OCI-LY7 (cell line): ENCODE data around the gene DNAH3. TPM values are rescaled to one million over a fixed set of nuclear protein-coding genes. Genes with fewer than 3 reads are reported as not detected.

Experiments
- BruUV-seq: library from RNA; stranded (reverse); fragments of 400-500 nt; replicated peaks from 2 replicates; lab custom pipeline; 2021; lab: Mats Ljungman, UMichigan
- CTCF ChIA-PET: fragments of 300-600 bp; sonication (Branson Sonifier 250); formaldehyde crosslinking; loops from one replicate; lab custom pipeline; 2022; ENCODE audit warnings: antibody characterized with exemption; ENCODE audit not compliant: unreplicated experiment; lab: Charles Lee
- POLR2A ChIA-PET: fragments of 300-600 bp; sonication (Branson Sonifier 250); formaldehyde crosslinking; loops from one replicate; lab custom pipeline; 2022; ENCODE audit warnings: antibody characterized with exemption; lab: Charles Lee
- DNase-seq: peaks from one replicate; pipeline ENCODE4 v3.0.0-alpha.2; 2015; ENCODE audit warnings: low spot score
- H2AFZ ChIP-seq: fragments of 200-600 bp; sonication (generic), shearing (Covaris generic); 2 replicates; pipeline ENCODE4 v1.6.1; 2014; ENCODE audit warnings: mild to moderate bottlenecking, antibody characterized with exemption, low read length, moderate library complexity
- H3K27ac ChIP-seq: fragments of 200-600 bp; sonication (generic); 2 replicates; pipeline ENCODE4 v1.5.1; 2014; ENCODE audit warnings: mixed run types, low read depth, mild to moderate bottlenecking, moderate library complexity, low read length, inconsistent platforms; ENCODE audit not compliant: poor library complexity, severe bottlenecking
- H3K36me3 ChIP-seq: fragments of 200-600 bp; sonication (generic); 2 replicates; pipeline ENCODE4 v1.6.1; 2014; ENCODE audit warnings: mild to moderate bottlenecking, antibody characterized with exemption, low read length, moderate library complexity, mixed read lengths; ENCODE audit not compliant: insufficient read depth
- H3K4me1 ChIP-seq: fragments of 200-600 bp; sonication (generic); 2 replicates; pipeline ENCODE4 v1.5.1; 2014; ENCODE audit warnings: mild to moderate bottlenecking, low read length; ENCODE audit not compliant: insufficient read depth, poor library complexity, severe bottlenecking
- H3K4me2 ChIP-seq: fragments of 200-600 bp; sonication (generic); 2 replicates; pipeline ENCODE4 v1.6.1; 2014; ENCODE audit warnings: mild to moderate bottlenecking, low read length
- H3K4me3 ChIP-seq: fragments of 200-600 bp; sonication (generic); 2 replicates; pipeline ENCODE4 v1.5.1; 2014; ENCODE audit warnings: mild to moderate bottlenecking, low read depth, low read length; ENCODE audit not compliant: poor library complexity, severe bottlenecking
- H3K79me2 ChIP-seq: fragments of 200-600 bp; sonication (generic); 2 replicates; pipeline ENCODE4 v1.6.1; 2016; ENCODE audit warnings: low read depth, mild to moderate bottlenecking, low read length, moderate library complexity, mixed read lengths; ENCODE audit not compliant: insufficient read depth
- H3K9me2 ChIP-seq: fragments of 200-600 bp; sonication (generic); 2 replicates; pipeline ENCODE4 v1.6.1; 2016; ENCODE audit warnings: mild to moderate bottlenecking, low read length, mixed read lengths; ENCODE audit not compliant: insufficient read depth
- H3K9me3 ChIP-seq: fragments of 200-600 bp; sonication (generic); 2 replicates; pipeline ENCODE4 v1.6.1; 2014; ENCODE audit warnings: mild to moderate bottlenecking, mixed run types, low read length, mixed read lengths
- H4K20me1 ChIP-seq: fragments of 200-600 bp; sonication (generic); 2 replicates; pipeline ENCODE4 v1.6.1; 2014; ENCODE audit warnings: mild to moderate bottlenecking, antibody characterized with exemption, low read length, moderate library complexity, mixed read lengths; ENCODE audit not compliant: insufficient read depth
- CTCF ChIP-seq: fragments of 200-600 bp; sonication (generic); conservative IDR thresholded peaks from 2 replicates; pipeline ENCODE4 v1.5.1; 2014; ENCODE audit warnings: mild to moderate bottlenecking, antibody characterized with exemption, low read length, moderate library complexity, mixed read lengths
- EZH2phosphoT487 ChIP-seq: fragments of 200-600 bp; sonication (generic); IDR thresholded peaks from 2 replicates; pipeline ENCODE4 v1.6.1; 2018; ENCODE audit warnings: low read depth, borderline replicate concordance, mild to moderate bottlenecking, mixed run types, antibody characterized with exemption, low read length, moderate library complexity, mixed read lengths
- intact Hi-C: fragments of 100-400 bp; cut with micrococcal nuclease; formaldehyde crosslinking; loops from one replicate; pipeline ENCODE4 v1.10.0; 2022; ENCODE audit not compliant: unreplicated experiment
- total RNA-seq, 2 experiments: library from RNA; depleted of rRNA in 1 of 2; stranded (reverse); fragments of >200 nt in 1 of 2; shearing (Covaris generic) in 1 of 2; gene quantifications; 2 replicates each; pipeline ENCODE4 v1.2.3, GENCODE V29; 2014 to 2022

The DNAH3 gene
- total RNA-seq, 2 experiments from 2014 or later = not detected

DNA sequence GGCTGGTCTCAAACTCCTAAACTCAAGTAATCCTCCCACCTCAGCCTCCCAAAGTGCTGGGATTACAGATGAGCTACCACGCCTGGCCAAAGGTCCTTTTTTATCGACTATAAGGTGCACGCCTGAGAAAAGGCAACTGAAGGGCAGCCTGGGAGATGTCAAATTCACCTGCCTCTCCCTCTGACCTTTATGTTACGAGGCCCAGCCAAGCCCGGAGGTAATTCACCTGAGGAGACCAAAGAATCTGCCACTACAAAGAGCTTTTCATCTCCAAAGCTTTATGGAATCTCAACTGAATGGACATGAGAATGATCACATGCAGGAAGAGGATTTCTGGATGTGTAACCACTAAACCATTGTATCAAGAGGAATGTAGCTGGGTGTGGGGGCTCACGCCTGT is 212.9 kb downstream of the DNAH3 start:
- no peaks in the 10 kb centered on the region for H3K36me3 ChIP-seq
- no peaks in the 10 kb centered on the region for H4K20me1 ChIP-seq
- ChIA-PET CTCF (no interaction called here), POLR2A (interaction anchor here (0.6 kb wide), 1 partner anchor 131 kb away, joined by 3 read pairs; the partner anchor contains the start of genes ERI2 and REXO5)
- no peaks in the 10 kb centered on the region for H3K9me3 ChIP-seq
- H3K27ac ChIP-seq = no peak overlapping the region
- H3K9me2 ChIP-seq = no peaks in the 10 kb centered on the region
- H3K4me1 ChIP-seq = no peaks in the 10 kb centered on the region
- no TSS peak for BruUV-seq
- TF ChIP-seq EZH2phosphoT487 = no peak
- no peak for TF ChIP-seq CTCF
- intact Hi-C loops = no loop called here
- no peak overlapping the region for H3K4me2 ChIP-seq
- no peak overlapping the region for H3K4me3 ChIP-seq
- H3K79me2 ChIP-seq = no peaks in the 10 kb centered on the region
- DNase-seq = no peak
- no peak overlapping the region for H2AFZ ChIP-seq

DNA sequence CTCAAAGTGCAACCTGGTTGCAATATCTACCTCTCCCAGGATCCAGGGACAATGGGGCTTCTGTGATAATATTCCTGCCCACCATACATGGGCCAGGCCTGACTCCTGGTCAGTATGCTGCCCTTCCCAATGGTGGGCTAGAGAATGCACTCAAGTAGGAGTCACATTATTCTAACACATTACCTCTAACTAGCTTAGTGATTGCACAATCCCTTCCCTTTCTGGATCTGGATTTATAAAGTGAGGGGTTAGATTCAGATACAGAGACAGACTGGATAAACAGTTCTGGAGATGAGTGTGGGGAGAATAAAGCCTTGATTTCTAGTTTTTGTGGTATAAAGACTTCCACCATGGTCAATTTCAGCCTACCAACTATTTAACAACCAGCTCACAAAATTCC is 217.1 kb downstream of the DNAH3 start:
- intact Hi-C loops = no loop called here
- CTCF ChIA-PET = no interaction called here

More for the DNA sequence above, 217.1 kb downstream of the DNAH3 start:
- Histone ChIP-seq H3K9me2 (no peaks in the 10 kb centered on the region), H4K20me1 (no peaks in the 10 kb centered on the region), H3K36me3 (no peaks in the 10 kb centered on the region), H3K9me3 (no peaks in the 10 kb centered on the region), H3K27ac (no peak overlapping the region), H3K4me1 (no peaks in the 10 kb centered on the region), H3K4me3 (no peak overlapping the region), H3K4me2 (no peak overlapping the region), H3K79me2 (no peaks in the 10 kb centered on the region), H2AFZ (no peak overlapping the region)
- TF ChIP-seq EZH2phosphoT487 = no peak
- TF ChIP-seq CTCF = no peak
- DNase-seq = no peak
- POLR2A ChIA-PET = no interaction called here
- BruUV-seq = no TSS peak
